Stimulated activated naive CD8-positive, alpha-beta T cell treated with anti-CD3 and anti-CD28 coated beads, Interleukin-15, amount 100 ng/mL, for 72 hours (primary cell): Measurements from ENCODE around the gene PPP6R3.

Experiments used
- ATAC-seq: fragments of 150-1000 bp; cut with Tn5 transposase; 2 replicates; pipeline ENCODE4 v1.10.0; 2021; ENCODE audit warnings: mild to moderate bottlenecking, moderate library complexity
- DNase-seq, 2 donors: peaks; one replicate each; pipeline ENCODE4 v3.0.0; 2021 to 2022
- H3K27ac Mint-ChIP-seq, 2 donors: one replicate each; pipeline ENCODE4 v1.8.0; 2022; ENCODE audit warnings: mild to moderate bottlenecking in 2 of 2, mixed read lengths in 2 of 2, moderate library complexity in 2 of 2
- H3K27me3 Mint-ChIP-seq: one replicate; pipeline ENCODE4 v1.8.0; 2022; ENCODE audit warnings: mixed read lengths
- H3K4me1 Mint-ChIP-seq: one replicate; pipeline ENCODE4 v1.8.0; 2022; ENCODE audit warnings: mild to moderate bottlenecking, mixed read lengths
- H3K4me3 Mint-ChIP-seq, 2 donors: one replicate each; pipeline ENCODE4 v1.8.0; 2022; ENCODE audit warnings: mild to moderate bottlenecking in 2 of 2, mixed read lengths in 2 of 2, moderate library complexity in 1 of 2
- H3K9me3 Mint-ChIP-seq, 2 donors: one replicate each; pipeline ENCODE4 v1.8.0; 2022; ENCODE audit warnings: mixed read lengths in 2 of 2

PPP6R3 gene

GRCh38 chr11:68655806-68656205 is 195.3 kb downstream of the PPP6R3 start:
- no peak for DNase-seq
- Mint-ChIP-seq H3K4me3 (no peak overlapping the region), H3K27ac (no peak overlapping the region), H3K4me1 (no peaks in the 10 kb centered on the region), H3K9me3 (no peaks in the 10 kb centered on the region), H3K27me3 (peaks cover 23% of the 10 kb centered on the region)
- no peak for ATAC-seq

DNA sequence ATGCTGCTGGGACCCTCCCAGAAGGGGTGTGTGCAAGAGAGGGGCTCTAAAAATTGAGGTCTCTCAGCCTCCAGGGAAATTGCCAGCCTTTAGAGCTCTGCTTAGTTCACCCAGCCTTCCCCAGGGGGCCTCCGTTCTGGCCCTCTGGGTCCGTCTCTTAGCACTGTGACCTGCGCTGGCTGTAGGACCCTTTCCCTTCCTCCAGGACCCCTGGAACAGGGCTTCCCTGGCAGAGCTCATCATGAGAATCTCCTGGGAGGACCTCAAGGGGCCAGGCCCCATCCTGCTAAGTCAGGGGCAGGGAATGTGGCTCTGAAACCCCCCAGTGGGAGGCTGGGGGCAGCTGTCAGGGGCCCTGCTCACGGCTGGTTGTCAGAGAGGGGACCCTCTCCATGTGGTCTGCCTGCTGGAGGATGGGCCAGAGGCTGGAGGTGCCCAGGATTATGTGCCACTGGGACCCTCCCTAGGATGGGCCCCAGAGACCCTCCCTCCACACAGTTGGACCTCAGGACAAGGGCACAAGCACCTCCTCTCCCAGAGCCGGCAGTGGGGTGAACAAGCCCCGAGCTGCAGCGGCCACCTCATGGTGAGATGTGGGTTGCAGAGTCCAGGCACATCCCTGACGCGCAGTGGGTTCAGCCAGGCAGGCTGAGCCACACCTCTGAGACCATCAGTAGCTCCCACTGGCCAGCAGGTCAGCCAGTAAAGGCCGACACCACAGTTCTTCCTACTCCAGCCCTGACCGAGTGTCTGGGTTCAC is 196.6 kb downstream of the PPP6R3 start:
- Mint-ChIP-seq H3K4me3 (no peak overlapping the region), H3K27ac (peak overlapping the region in 1 of 2 donors; percentile 48), H3K9me3 (no peaks in the 10 kb centered on the region), H3K4me1 (no peaks in the 10 kb centered on the region), H3K27me3 (peaks cover 27% of the 10 kb centered on the region)
- DNase-seq, result no peak
- no peak for ATAC-seq

DNA sequence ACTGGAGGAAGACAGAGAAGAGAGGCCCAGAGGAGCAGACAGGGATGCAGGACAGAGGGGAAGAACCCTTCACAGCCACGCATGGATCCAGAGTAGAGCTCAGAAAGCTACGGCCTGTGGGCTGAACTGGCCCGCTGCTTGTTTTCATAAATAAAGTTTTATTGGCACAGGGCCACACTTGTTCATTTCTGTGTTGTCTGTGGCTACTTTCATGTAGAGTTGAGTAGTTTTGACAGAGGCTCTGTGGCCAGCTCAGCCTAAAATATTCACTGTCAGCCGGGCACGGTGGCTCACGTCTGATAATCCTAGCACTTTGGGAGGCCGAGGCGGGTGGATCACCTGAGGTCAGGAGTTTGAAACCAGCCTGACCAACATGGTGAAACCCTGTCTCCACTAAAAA is 197.5 kb downstream of the PPP6R3 start:
- H3K27me3 Mint-ChIP-seq, result peaks cover 25% of the 10 kb centered on the region
- ATAC-seq, result no peak

GRCh38 chr11:68658661-68659060 is 198.1 kb downstream of the PPP6R3 start:
- Mint-ChIP-seq H3K4me3 (no peak overlapping the region), H3K9me3 (no peaks in the 10 kb centered on the region), H3K4me1 (no peaks in the 10 kb centered on the region), H3K27me3 (peaks cover 25% of the 10 kb centered on the region), H3K27ac (no peak overlapping the region)
- ATAC-seq, result no peak
- DNase-seq, result no peak

More for the DNA sequence above, 197.5 kb downstream of the PPP6R3 start:
- no peak for DNase-seq
- Mint-ChIP-seq H3K27ac (no peak overlapping the region), H3K9me3 (no peaks in the 10 kb centered on the region), H3K4me3 (no peak overlapping the region), H3K4me1 (no peaks in the 10 kb centered on the region)

- ATAC-seq (no peak), DNase-seq (no peak)
- Mint-ChIP-seq H3K4me1 (no peaks in the 10 kb centered on the region), H3K9me3 (no peaks in the 10 kb centered on the region), H3K4me3 (no peak overlapping the region), H3K27me3 (peaks cover 27% of the 10 kb centered on the region), H3K27ac (no peak overlapping the region)
Observed at GRCh38 chr11:68659158-68659921, 198.8 kb downstream of the PPP6R3 start.

- DNase-seq (no peak), ATAC-seq (no peak)
- no peaks in the 10 kb centered on the region for H3K9me3 Mint-ChIP-seq
- H3K4me3 Mint-ChIP-seq, result no peak overlapping the region
- no peak overlapping the region for H3K27ac Mint-ChIP-seq
- peaks cover 35% of the 10 kb centered on the region for H3K27me3 Mint-ChIP-seq
- no peaks in the 10 kb centered on the region for H3K4me1 Mint-ChIP-seq
Observed at GRCh38 chr11:68660066-68660810, 199.7 kb downstream of the PPP6R3 start.

DNA sequence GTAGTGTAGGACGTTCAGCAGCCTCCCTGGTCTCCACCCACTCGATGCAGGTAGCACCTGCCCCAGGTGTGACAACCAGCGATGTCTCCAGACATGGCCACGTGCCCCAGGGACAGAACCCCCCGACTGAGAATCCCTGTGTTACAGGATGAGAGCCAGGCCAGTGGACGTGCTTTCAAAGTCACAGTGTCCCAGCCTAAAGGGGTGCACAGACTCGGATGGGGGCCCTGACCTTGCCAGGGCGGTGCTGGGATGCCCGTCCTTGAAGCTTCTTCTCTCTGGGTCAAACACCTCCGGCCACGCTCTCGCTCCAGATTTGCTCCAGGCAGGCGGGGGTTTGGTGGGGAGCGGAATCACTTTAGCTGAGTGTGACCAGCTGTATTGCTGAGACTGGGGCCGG is 200.5 kb downstream of the PPP6R3 start:
- ATAC-seq (no peak), DNase-seq (no peak)
- Mint-ChIP-seq H3K27ac (no peak overlapping the region), H3K27me3 (peaks cover 35% of the 10 kb centered on the region), H3K9me3 (no peaks in the 10 kb centered on the region), H3K4me3 (no peak overlapping the region), H3K4me1 (no peaks in the 10 kb centered on the region)

DNA sequence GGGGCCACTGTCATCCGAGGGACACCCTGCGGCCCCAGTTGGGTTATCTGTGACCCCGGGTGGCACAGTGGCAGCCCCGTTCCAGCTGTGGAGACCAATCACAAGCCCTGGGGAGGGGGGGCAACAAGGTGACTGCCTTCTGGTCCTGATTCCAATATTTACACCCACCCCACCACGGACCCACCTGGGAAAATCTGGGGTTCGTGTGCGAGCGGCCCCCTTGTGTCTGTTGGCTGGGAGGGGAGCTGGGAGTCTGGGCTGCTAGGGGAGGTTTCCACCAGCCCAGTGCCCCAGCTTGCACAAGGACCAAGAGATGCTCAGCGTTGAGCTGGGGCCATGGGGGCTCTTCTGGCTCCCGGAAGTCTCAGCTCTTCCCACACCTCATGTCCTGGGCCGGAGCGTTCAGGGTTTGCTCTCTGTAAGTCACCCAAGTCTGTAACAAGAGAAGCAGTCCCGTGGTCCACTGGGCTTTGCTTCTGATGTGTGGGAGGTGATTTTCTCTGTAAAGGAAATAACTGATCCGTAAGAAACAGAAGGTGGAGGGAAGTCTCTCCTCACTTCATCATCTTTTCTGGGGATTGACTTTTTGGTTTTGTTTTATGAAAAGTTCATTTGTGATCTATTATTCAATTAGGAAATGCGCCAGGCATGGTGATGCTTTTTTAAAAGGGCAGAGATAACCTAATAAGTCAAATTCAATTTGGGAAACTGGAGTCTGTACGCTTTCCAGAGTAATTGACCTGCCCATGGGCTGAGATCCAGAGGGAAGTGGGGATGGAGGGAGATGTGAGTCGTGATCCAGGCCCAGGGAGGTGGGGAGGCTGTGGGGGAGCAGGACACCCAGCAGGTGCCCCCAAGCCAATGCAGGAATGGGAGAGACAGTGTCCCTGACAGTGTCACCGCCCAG is 201.4 kb downstream of the PPP6R3 start:
- no peak for ATAC-seq
- Mint-ChIP-seq H3K27ac (no peak overlapping the region), H3K27me3 (peaks cover 35% of the 10 kb centered on the region), H3K4me1 (no peaks in the 10 kb centered on the region), H3K4me3 (no peak overlapping the region), H3K9me3 (no peaks in the 10 kb centered on the region)
- DNase-seq, result no peak

DNA sequence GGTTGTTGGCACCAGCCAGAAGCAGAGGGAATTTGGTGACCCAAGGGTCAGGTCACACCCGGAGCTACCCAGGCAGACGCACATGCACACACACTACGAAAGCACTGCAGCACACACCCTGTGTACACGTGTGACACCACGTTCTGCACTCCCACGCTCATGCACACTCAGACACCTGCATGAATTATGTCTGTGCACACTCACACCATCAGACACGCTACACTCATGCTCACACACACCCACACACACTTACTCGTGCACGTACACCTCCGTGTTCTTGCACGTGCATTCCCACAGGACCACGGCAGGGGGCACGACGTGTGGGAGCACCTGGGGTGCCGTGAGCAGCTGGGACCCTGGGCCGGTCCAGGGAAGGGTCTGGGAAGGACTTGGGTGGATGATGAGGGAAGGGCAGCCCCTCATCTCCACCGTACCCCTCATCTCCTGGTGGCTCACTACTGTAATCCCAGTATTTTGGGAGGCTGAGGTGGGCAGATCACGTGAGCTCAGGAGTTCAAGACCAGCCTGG is 203.0 kb downstream of the PPP6R3 start:
- Mint-ChIP-seq H3K27me3 (peaks cover 35% of the 10 kb centered on the region), H3K4me1 (no peaks in the 10 kb centered on the region), H3K4me3 (no peak overlapping the region), H3K9me3 (no peaks in the 10 kb centered on the region), H3K27ac (no peak overlapping the region)
- no peak for DNase-seq
- ATAC-seq, result no peak

DNA sequence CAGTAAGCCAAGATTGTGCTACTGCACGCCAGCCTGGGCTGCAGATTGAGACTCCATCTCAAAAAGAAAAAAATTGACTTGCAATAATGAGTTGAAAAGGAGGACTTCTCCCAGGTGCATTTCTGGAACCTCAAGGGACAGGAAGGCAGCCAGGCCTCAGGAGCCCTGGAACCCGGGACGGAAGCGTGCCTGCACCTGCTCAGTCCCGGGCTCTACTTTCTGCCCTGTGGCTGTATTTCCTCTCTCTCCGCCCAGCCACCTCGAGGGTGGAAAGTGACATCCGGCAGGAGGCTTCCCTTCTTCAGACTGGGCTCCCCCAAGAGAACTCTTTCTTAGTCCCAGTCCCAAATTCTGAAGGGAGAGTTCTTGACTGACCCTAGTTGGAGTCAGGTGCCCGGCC is 203.6 kb downstream of the PPP6R3 start:
- ATAC-seq (no peak), DNase-seq (no peak)
- no peaks in the 10 kb centered on the region for H3K9me3 Mint-ChIP-seq
- no peaks in the 10 kb centered on the region for H3K4me1 Mint-ChIP-seq
- peaks cover 35% of the 10 kb centered on the region for H3K27me3 Mint-ChIP-seq
- no peak overlapping the region for H3K27ac Mint-ChIP-seq
- no peak overlapping the region for H3K4me3 Mint-ChIP-seq

GRCh38 chr11:68664906-68665305 is 204.4 kb downstream of the PPP6R3 start:
- DNase-seq, result no peak
- ATAC-seq, result no peak
- Mint-ChIP-seq H3K9me3 (no peaks in the 10 kb centered on the region), H3K4me3 (no peak overlapping the region), H3K27ac (no peak overlapping the region), H3K27me3 (peaks cover 35% of the 10 kb centered on the region), H3K4me1 (no peaks in the 10 kb centered on the region)
